ENCODE results near the gene PHACTR1.

The PHACTR1 gene

GRCh38 chr6:12865117-12865516, 148.6 kb downstream of the PHACTR1 start:
- Histone ChIP-seq H3K36me3 (ENCODE audit: control insufficient read depth, insufficient read depth, low read length) (no peaks in the 10 kb centered on the region), H3K27ac (ENCODE audit: insufficient read depth, low read depth, low read length, poor library complexity, severe bottlenecking) (no peak overlapping the region), H3K9me3 (ENCODE audit: control insufficient read depth, low read length) (no peaks in the 10 kb centered on the region), H3K4me1 (ENCODE audit: control insufficient read depth, insufficient read depth, low read length) (peaks cover 17% of the 10 kb centered on the region), H3K27me3 (ENCODE audit: control insufficient read depth, insufficient read depth, low read length, poor library complexity, severe bottlenecking) (no peaks in the 10 kb centered on the region), H3K4me3 (ENCODE audit: insufficient read depth, low read depth, low read length) (no peak overlapping the region)
- 89 to 94% methylated on average over 3 of the region's 3 CpGs for WGBS, 2 experiments

DNA sequence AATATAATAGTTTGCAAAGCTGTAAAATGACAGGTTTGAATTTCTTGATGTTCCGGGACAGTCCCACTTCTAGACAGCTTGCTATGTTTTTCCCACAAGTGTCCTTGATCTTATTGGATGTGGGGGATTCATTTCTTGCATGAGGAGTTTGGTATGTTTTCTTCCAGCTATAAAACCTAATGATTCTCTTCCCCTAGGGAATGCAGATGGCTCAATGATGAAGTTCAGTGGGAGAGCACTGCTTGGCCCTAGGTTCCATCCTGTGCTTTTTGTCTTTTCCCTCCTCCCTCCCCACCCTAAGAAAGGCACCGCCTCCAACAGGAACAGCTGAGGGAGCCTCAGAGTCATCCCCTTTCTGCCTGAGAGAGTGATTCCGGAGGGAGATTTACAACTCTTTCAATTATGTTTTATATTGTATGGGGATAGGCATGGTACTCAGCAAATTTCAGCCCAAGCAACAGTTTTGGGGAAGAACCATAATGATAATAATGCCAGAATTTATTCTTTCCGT, 149.2 kb downstream of the PHACTR1 start:
- H3K4me3 ChIP-seq (ENCODE audit: insufficient read depth, low read depth, low read length): no peak overlapping the region
- no peaks in the 10 kb centered on the region for H3K9me3 ChIP-seq (ENCODE audit: control insufficient read depth, low read length)
- peaks cover 17% of the 10 kb centered on the region for H3K4me1 ChIP-seq (ENCODE audit: control insufficient read depth, insufficient read depth, low read length)
- H3K27me3 ChIP-seq (ENCODE audit: control insufficient read depth, insufficient read depth, low read length, poor library complexity, severe bottlenecking): no peaks in the 10 kb centered on the region
- no peaks in the 10 kb centered on the region for H3K36me3 ChIP-seq (ENCODE audit: control insufficient read depth, insufficient read depth, low read length)
- no peak overlapping the region for H3K27ac ChIP-seq (ENCODE audit: insufficient read depth, low read depth, low read length, poor library complexity, severe bottlenecking)
- 55 to 95% methylated on average over 2 to 4 of the region's 4 CpGs for WGBS, 2 experiments

DNA sequence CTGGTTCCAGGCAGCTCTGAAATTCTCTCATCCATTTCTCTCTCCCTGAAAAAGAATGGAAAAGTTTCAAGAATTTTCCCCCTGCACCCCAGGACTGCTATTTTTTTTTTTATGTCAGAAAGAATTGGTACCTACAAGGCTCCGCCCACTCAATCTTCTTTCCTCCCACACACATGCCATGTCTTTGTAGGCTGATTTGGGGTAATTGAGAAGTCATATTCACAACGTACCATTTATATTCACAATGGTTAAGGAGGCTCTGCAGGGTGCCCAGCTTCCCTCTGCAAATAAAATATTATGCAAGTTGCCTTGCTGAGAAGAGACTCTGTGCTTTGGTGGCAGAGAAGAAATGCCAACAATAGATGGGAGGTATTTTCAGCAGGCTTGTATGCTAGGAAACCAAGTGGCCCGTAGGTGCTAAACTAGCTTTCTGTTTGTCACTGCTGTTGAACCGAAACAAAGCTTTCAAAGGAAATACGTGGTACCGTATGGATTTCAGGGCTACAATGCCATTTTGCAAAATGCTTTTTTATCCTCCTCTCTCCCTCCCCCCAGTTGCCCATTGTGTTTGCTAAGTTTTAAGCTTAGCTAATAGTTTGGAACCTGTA, 150.0 kb downstream of the PHACTR1 start:
- WGBS, 2 experiments: 42 to 44% methylated on average over 4 to 6 of the region's 6 CpGs
- H3K36me3 ChIP-seq (ENCODE audit: control insufficient read depth, insufficient read depth, low read length): no peaks in the 10 kb centered on the region
- H3K27ac ChIP-seq (ENCODE audit: insufficient read depth, low read depth, low read length, poor library complexity, severe bottlenecking): no peak overlapping the region
- no peaks in the 10 kb centered on the region for H3K9me3 ChIP-seq (ENCODE audit: control insufficient read depth, low read length)
- no peak overlapping the region for H3K4me3 ChIP-seq (ENCODE audit: insufficient read depth, low read depth, low read length)
- peaks cover 17% of the 10 kb centered on the region for H3K4me1 ChIP-seq (ENCODE audit: control insufficient read depth, insufficient read depth, low read length)
- H3K27me3 ChIP-seq (ENCODE audit: control insufficient read depth, insufficient read depth, low read length, poor library complexity, severe bottlenecking): no peaks in the 10 kb centered on the region

DNA sequence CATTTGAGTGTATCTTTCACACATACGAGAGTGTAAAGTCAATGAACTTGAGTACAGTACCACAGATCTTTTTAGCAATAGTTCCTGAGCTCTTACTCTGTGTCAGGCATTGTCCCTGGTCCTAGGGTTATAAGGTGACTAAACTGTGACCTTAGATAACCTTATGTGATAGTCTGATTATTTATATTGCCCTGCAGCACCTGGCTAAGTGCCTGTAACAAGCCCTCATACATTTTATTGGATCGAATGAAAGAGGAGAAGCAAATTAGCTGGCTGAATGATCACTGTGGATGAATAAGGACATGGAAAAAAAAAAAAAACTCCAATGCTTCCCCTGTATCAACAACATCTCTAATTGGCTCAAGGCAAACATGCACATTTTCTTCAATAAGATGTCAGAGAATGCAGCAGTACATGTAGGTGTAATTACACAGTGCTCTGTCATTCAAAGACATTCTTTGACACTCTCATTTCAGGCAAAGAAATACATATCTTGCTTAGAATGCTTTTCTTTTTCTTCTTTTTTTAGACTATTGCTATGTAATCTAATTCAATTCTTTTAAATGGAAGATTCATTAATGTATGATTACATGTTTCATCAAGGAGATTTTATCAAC, 153.4 kb downstream of the PHACTR1 start:
- no peaks in the 10 kb centered on the region for H3K27me3 ChIP-seq (ENCODE audit: control insufficient read depth, insufficient read depth, low read length, poor library complexity, severe bottlenecking)
- H3K36me3 ChIP-seq (ENCODE audit: control insufficient read depth, insufficient read depth, low read length): no peaks in the 10 kb centered on the region
- no peak overlapping the region for H3K4me3 ChIP-seq (ENCODE audit: insufficient read depth, low read depth, low read length)
- WGBS, 2 experiments: 83 to 89% methylated on average over 1 to 2 of the region's 2 CpGs
- H3K4me1 ChIP-seq (ENCODE audit: control insufficient read depth, insufficient read depth, low read length): peaks cover 17% of the 10 kb centered on the region
- H3K9me3 ChIP-seq (ENCODE audit: control insufficient read depth, low read length): no peaks in the 10 kb centered on the region
- no peak overlapping the region for H3K27ac ChIP-seq (ENCODE audit: insufficient read depth, low read depth, low read length, poor library complexity, severe bottlenecking)

DNA sequence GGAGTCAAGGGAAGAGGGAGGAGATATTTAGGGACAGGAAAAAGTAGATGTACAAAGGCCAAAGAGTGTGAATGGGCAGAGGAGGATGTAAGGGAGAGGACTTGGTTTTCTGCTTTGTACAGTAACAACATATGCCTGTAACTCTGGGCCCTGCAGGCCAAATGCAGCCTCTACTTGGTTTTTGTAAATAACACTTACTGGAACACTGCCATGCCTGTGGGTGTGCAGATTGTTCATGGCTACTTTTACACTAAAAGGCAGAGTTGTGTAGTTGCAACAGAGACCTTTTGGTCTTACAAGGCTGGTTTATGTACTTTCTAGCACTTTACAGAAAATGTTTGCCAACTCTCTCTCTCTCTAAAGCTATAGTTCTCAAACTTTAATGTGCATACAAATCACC, 157.1 kb downstream of the PHACTR1 start:
- no peak overlapping the region for H3K27ac ChIP-seq (ENCODE audit: insufficient read depth, low read depth, low read length, poor library complexity, severe bottlenecking)
- no peaks in the 10 kb centered on the region for H3K27me3 ChIP-seq (ENCODE audit: control insufficient read depth, insufficient read depth, low read length, poor library complexity, severe bottlenecking)
- H3K9me3 ChIP-seq (ENCODE audit: control insufficient read depth, low read length): no peaks in the 10 kb centered on the region
- no peak overlapping the region for H3K4me3 ChIP-seq (ENCODE audit: insufficient read depth, low read depth, low read length)
- H3K4me1 ChIP-seq (ENCODE audit: control insufficient read depth, insufficient read depth, low read length): no peaks in the 10 kb centered on the region
- H3K36me3 ChIP-seq (ENCODE audit: control insufficient read depth, insufficient read depth, low read length): no peaks in the 10 kb centered on the region

DNA sequence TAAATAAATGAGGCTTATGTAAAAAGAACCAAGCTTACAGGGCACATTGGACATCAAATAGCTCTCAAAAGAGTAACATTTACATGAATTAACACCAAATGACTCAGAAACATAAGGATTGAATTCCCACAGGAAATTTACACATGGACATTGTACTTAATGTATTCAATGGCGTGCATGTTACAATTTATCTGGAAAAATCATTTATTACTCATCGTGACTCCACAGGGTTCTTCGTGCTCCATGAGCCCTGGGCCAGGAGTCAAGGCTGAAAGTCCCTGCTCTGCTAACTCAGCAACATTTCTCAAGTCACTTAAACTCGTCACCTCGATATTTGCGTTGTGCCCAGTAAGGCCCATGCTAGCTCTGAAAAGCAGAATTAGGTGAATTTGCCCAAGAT, 158.5 kb downstream of the PHACTR1 start:
- Histone ChIP-seq H3K4me1 (ENCODE audit: control insufficient read depth, insufficient read depth, low read length) (no peaks in the 10 kb centered on the region), H3K9me3 (ENCODE audit: control insufficient read depth, low read length) (no peaks in the 10 kb centered on the region), H3K27me3 (ENCODE audit: control insufficient read depth, insufficient read depth, low read length, poor library complexity, severe bottlenecking) (no peaks in the 10 kb centered on the region), H3K4me3 (ENCODE audit: insufficient read depth, low read depth, low read length) (no peak overlapping the region), H3K36me3 (ENCODE audit: control insufficient read depth, insufficient read depth, low read length) (no peaks in the 10 kb centered on the region), H3K27ac (ENCODE audit: insufficient read depth, low read depth, low read length, poor library complexity, severe bottlenecking) (no peak overlapping the region)
- WGBS, 2 experiments: 91 to 96% methylated on average over 6 of the region's 6 CpGs

DNA sequence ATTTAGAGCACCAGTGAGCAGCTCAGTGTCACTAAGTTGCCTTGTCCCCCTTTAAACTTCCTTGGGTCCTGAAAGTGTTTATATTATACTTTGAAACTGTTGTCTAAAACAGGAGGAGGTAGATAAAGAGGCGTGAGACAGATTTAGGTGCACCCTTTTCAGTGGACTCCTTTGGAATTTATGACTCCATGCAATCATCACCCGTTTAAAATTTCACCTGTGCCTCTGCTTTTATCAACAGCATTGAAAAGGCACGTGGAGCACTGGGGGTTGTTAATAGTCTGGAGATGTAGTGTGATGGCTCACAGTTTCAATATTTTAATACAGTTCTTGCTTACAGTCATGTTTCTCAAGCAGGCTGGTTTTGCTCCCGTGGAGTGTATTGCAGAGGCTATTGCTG, 162.2 kb downstream of the PHACTR1 start:
- Histone ChIP-seq H3K9me3 (ENCODE audit: control insufficient read depth, low read length) (no peaks in the 10 kb centered on the region), H3K4me1 (ENCODE audit: control insufficient read depth, insufficient read depth, low read length) (peaks cover 11% of the 10 kb centered on the region), H3K4me3 (ENCODE audit: insufficient read depth, low read depth, low read length) (no peak overlapping the region), H3K27me3 (ENCODE audit: control insufficient read depth, insufficient read depth, low read length, poor library complexity, severe bottlenecking) (no peaks in the 10 kb centered on the region), H3K27ac (ENCODE audit: insufficient read depth, low read depth, low read length, poor library complexity, severe bottlenecking) (no peak overlapping the region), H3K36me3 (ENCODE audit: control insufficient read depth, insufficient read depth, low read length) (no peaks in the 10 kb centered on the region)
- WGBS, 2 experiments: 83 to 90% methylated on average over 3 to 4 of the region's 4 CpGs

DNA sequence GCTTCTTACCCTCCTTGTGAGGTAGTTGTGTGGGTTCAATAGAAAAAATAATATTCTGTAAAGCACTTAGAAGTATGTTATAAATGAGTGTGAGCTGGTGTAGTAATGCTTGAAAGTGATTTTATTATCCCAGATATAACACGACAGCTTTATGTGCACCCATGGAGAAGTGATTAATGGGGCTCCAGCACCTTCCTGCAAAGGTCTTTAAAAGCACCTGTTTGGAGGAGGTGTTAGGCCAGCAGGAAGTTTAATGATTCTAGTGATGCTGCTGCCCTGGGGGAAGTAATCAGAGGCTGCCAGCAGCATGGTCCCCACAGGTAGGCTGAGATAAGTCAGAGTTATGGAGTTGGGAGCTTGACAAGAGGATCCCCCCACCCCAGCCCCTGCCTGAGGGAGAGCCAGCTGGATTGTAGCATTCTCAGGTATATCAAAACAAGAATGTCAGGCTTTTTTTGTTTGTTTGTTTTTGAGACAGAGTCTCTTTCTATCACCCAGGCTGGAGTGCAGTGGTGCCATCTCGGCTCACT, 166.3 kb downstream of the PHACTR1 start:
- no peaks in the 10 kb centered on the region for H3K36me3 ChIP-seq (ENCODE audit: control insufficient read depth, insufficient read depth, low read length)
- no peak overlapping the region for H3K27ac ChIP-seq (ENCODE audit: insufficient read depth, low read depth, low read length, poor library complexity, severe bottlenecking)
- 93 to 98% methylated on average over 2 of the region's 2 CpGs for WGBS, 2 experiments
- H3K4me1 ChIP-seq (ENCODE audit: control insufficient read depth, insufficient read depth, low read length): peaks cover 24% of the 10 kb centered on the region
- H3K27me3 ChIP-seq (ENCODE audit: control insufficient read depth, insufficient read depth, low read length, poor library complexity, severe bottlenecking): no peaks in the 10 kb centered on the region
- H3K9me3 ChIP-seq (ENCODE audit: control insufficient read depth, low read length): no peaks in the 10 kb centered on the region
- no peak overlapping the region for H3K4me3 ChIP-seq (ENCODE audit: insufficient read depth, low read depth, low read length)

DNA sequence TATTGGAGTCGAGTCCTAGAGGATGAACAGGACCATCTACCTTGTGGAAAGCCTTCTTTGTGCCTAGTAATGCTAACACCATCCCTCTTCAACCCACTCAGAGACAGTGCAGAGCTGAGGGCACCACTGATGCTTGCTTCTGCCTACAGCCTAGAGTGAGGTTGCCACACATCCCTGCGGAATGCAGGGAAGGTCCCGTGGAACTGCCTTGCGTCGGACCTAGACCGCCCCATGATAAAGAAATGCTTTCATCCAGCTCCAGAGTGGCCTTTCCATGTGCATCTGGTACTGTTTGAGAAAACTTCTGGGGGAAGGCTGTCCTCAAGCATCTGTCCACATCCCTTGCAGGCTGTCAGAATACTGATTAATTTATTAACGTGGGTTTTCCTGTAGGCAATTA, 168.4 kb downstream of the PHACTR1 start:
- no peaks in the 10 kb centered on the region for H3K9me3 ChIP-seq (ENCODE audit: control insufficient read depth, low read length)
- 89 to 91% methylated on average over 7 of the region's 7 CpGs for WGBS, 2 experiments
- H3K27me3 ChIP-seq (ENCODE audit: control insufficient read depth, insufficient read depth, low read length, poor library complexity, severe bottlenecking): no peaks in the 10 kb centered on the region
- H3K27ac ChIP-seq (ENCODE audit: insufficient read depth, low read depth, low read length, poor library complexity, severe bottlenecking): no peak overlapping the region
- no peak overlapping the region for H3K4me3 ChIP-seq (ENCODE audit: insufficient read depth, low read depth, low read length)
- peaks cover 24% of the 10 kb centered on the region for H3K4me1 ChIP-seq (ENCODE audit: control insufficient read depth, insufficient read depth, low read length)
- no peaks in the 10 kb centered on the region for H3K36me3 ChIP-seq (ENCODE audit: control insufficient read depth, insufficient read depth, low read length)

- WGBS, 2 experiments: 25 to 28% methylated on average over 8 of the region's 8 CpGs
- no peaks in the 10 kb centered on the region for H3K36me3 ChIP-seq (ENCODE audit: control insufficient read depth, insufficient read depth, low read length)
Measured at GRCh38 chr6:12886961-12887775, 170.6 kb downstream of the PHACTR1 start.

More at GRCh38 chr6:12886961-12887775, 170.6 kb downstream of the PHACTR1 start:
- Histone ChIP-seq H3K4me1 (ENCODE audit: control insufficient read depth, insufficient read depth, low read length) (peaks cover 13% of the 10 kb centered on the region), H3K4me3 (ENCODE audit: insufficient read depth, low read depth, low read length) (no peak overlapping the region), H3K27ac (ENCODE audit: insufficient read depth, low read depth, low read length, poor library complexity, severe bottlenecking) (peak overlapping the region; percentile 48), H3K27me3 (ENCODE audit: control insufficient read depth, insufficient read depth, low read length, poor library complexity, severe bottlenecking) (no peaks in the 10 kb centered on the region), H3K9me3 (ENCODE audit: control insufficient read depth, low read length) (no peaks in the 10 kb centered on the region)
